GM12873 (cell line): ENCODE data around the gene HIKESHI.

Source experiments
- TF ChIP-seq, protein P1 (sequence below): IDR thresholded peaks from 2 replicates; pipeline ENCODE4 v1.5.1; 2012; ENCODE audit warnings: low read depth, mild to moderate bottlenecking, moderate library complexity, low read length, control low read depth; ENCODE audit not compliant: insufficient read depth; ENCODE audit errors: missing control alignments

HIKESHI gene

GRCh38 chr11:86301742-86302091, 323 bp upstream of the HIKESHI start:
- TF ChIP-seq, protein P1, sequence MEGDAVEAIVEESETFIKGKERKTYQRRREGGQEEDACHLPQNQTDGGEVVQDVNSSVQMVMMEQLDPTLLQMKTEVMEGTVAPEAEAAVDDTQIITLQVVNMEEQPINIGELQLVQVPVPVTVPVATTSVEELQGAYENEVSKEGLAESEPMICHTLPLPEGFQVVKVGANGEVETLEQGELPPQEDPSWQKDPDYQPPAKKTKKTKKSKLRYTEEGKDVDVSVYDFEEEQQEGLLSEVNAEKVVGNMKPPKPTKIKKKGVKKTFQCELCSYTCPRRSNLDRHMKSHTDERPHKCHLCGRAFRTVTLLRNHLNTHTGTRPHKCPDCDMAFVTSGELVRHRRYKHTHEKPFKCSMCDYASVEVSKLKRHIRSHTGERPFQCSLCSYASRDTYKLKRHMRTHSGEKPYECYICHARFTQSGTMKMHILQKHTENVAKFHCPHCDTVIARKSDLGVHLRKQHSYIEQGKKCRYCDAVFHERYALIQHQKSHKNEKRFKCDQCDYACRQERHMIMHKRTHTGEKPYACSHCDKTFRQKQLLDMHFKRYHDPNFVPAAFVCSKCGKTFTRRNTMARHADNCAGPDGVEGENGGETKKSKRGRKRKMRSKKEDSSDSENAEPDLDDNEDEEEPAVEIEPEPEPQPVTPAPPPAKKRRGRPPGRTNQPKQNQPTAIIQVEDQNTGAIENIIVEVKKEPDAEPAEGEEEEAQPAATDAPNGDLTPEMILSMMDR: no peak

DNA sequence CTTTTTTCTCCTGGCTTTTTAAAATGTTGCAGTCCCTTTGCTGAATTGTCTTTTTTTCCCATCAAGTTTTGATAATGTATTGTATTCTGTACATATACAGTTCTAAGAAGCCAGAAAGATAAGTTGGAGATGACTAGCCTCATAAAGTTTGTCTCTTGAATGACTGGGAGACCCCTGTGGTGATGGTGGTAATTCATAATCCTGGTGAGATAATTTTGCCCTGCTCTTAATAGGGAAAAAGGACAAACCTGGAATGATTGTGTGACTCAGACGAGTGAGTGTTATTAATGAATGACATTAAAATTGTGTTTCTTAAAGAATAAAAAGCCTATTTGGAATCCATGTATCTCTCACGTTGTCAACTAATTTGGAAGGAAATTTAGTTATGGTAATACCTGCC, 1.2 kb downstream of the HIKESHI start:
- TF ChIP-seq, protein P1: no peak

DNA sequence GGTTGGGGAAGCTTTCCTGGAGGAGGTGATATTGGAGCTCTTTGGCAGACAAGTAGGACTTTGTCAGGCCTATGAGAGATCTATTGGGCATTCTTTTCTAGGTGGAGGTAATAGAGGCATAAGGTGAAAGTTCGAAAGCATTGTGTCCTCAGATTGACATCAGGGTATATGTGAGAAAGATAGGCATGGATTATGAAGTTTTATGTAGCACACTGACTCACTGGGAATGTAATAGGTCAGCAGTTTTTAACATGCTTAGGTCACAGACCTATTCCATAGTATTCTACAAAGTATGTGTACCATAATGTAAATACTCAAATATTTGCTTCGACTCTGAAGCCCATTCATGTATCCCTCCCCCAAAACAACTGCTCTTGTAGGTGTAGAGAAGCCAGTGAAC, 11.8 kb downstream of the HIKESHI start:
- TF ChIP-seq, protein P1: no peak

DNA sequence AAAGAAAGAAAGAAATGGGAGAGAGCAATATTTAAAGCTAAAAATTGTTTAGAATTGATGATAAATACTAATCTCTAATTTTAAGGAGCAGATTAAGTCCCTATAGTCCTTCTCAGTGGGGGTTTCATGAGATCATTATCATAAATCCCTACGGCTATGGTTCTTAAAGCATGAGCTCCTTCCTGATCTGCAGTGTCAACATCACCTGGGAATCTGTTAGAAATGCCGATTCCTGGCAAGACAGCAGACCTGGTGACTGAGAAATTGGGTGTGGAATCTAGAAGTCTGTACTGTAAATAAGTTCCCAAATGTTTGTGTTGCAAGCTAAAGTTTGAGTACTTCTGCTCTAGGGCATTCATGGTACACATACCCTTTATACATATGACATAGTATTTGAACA, 12.6 kb downstream of the HIKESHI start:
- TF ChIP-seq, protein P1: no peak

DNA sequence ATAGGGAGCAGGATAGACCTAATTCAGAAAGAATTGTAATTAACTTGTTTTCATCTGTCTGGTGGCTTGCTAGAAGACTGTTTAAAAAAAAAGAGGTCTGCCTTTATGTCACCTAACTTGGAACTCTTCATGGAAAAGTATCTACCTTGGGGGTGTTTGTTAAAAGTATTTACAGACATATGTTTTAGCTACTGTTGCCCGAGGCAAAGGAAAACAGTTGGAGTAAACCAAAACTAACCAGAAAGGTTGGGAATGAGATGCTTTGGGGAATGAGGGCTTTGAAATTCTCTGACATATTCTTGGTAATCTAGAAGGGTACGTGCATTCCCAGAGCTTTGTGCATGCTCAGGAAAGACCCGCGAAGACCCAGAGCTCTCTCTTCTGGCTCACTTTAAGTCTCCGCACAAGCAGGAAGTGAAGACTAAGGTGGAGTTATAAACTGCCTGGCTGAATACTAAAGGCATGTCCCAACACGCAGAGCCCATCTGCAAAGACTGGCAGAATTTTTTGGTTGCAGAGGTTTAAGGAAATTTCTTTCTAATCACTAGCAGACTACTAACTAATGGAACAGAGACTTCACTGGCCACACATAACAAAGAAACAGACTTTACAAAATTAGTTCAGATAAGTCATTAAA, 33.2 kb downstream of the HIKESHI start:
- TF ChIP-seq, protein P1: no peak

- TF ChIP-seq, protein P1: no peak
Observed at GRCh38 chr11:86337227-86337626, 35.2 kb downstream of the HIKESHI start.

DNA sequence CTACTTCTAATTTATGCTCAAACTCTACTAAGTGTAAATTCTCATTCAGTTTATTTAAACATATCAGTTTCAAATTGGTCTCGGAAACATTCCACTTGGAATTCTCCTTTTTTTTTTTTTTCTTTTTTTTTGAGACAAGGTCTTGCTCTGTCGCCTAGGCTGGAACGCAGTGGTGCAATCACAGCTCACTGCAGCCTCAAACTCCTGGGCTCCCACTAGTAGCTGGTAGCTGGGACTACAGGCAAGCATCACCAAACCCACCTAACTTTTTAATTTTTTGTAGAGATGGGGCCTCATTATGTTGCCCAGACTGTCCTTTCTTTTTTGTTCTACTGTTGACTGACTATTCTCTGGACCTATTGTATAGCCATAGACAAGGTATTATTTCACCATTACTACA, 39.3 kb downstream of the HIKESHI start:
- TF ChIP-seq, protein P1: no peak
